CD8-positive, alpha-beta memory T cell (primary cell): ENCODE data around the gene CCDC178. TPM values are rescaled to one million over a fixed set of nuclear protein-coding genes. Genes with fewer than 3 reads are reported as not detected.
"Not testable (repeated sequence)": the region's sequence is repeated elsewhere in the genome, so short reads cannot be mapped to it uniquely, and the experiment has no call there.

Source experiments
- CTCF ChIA-PET: fragments of 350-600 bp; sonication (Branson Sonifier 250); formaldehyde crosslinking; loops from one replicate; lab custom pipeline; 2021; ENCODE audit warnings: antibody characterized with exemption; lab: Charles Lee
- POLR2A ChIA-PET: fragments of 350-600 bp; sonication (Branson Sonifier 250); formaldehyde crosslinking; loops from one replicate; lab custom pipeline; 2021; ENCODE audit warnings: antibody characterized with exemption; lab: Charles Lee
- DNase-seq, 5 donors: peaks; one replicate each; pipeline versions ENCODE4 v3.0.0 to v3.0.0-alpha.2; 2020 to 2022; ENCODE audit warnings: mixed read lengths in 1 of 5
- H3K27ac ChIP-seq: one replicate; pipeline ENCODE4 v1.7.0; 2013; ENCODE audit warnings: low read depth, mild to moderate bottlenecking, low read length, moderate library complexity
- H3K27me3 ChIP-seq: 2 replicates; pipeline ENCODE4 v1.7.0; 2013; ENCODE audit warnings: low read length, mild to moderate bottlenecking; ENCODE audit not compliant: insufficient read depth, poor library complexity, severe bottlenecking
- H3K36me3 ChIP-seq: 2 replicates; pipeline ENCODE4 v1.7.0; 2013; ENCODE audit warnings: mild to moderate bottlenecking, low read length, moderate library complexity; ENCODE audit not compliant: insufficient read depth
- H3K4me1 ChIP-seq: 2 replicates; pipeline ENCODE4 v1.7.0; 2013; ENCODE audit warnings: mild to moderate bottlenecking, low read length, moderate library complexity; ENCODE audit not compliant: insufficient read depth
- H3K4me3 ChIP-seq: 2 replicates; pipeline ENCODE4 v1.7.0; 2013; ENCODE audit warnings: mild to moderate bottlenecking, low read length
- H3K9me3 ChIP-seq: 2 replicates; pipeline ENCODE4 v1.7.0; 2013; ENCODE audit warnings: mild to moderate bottlenecking, low read length
- H3K27ac Mint-ChIP-seq, 8 donors: one replicate each; pipeline ENCODE4 v1.8.0; 2020 to 2021; ENCODE audit warnings: mixed read lengths in 8 of 8, mild to moderate bottlenecking in 6 of 8, inconsistent platforms in 3 of 8, moderate library complexity in 3 of 8
- H3K27me3 Mint-ChIP-seq, 2 donors: one replicate each; pipeline ENCODE4 v1.8.0; 2020 to 2021; ENCODE audit warnings: mixed read lengths in 2 of 2, mild to moderate bottlenecking in 1 of 2, moderate library complexity in 1 of 2
- H3K36me3 Mint-ChIP-seq, 3 donors: one replicate each; pipeline ENCODE4 v1.8.0; 2020 to 2021; ENCODE audit warnings: mixed read lengths in 3 of 3, inconsistent platforms in 1 of 3, mild to moderate bottlenecking in 1 of 3
- H3K4me1 Mint-ChIP-seq, 3 donors: one replicate each; pipeline ENCODE4 v1.8.0; 2020 to 2021; ENCODE audit warnings: mixed read lengths in 3 of 3, inconsistent platforms in 1 of 3, mild to moderate bottlenecking in 1 of 3
- H3K4me3 Mint-ChIP-seq, 7 donors: one replicate each; pipeline ENCODE4 v1.8.0; 2020 to 2021; ENCODE audit warnings: mixed read lengths in 7 of 7, mild to moderate bottlenecking in 6 of 7, moderate library complexity in 4 of 7, inconsistent platforms in 2 of 7
- H3K9me3 Mint-ChIP-seq, 5 donors: one replicate each; pipeline ENCODE4 v1.8.0; 2020 to 2022; ENCODE audit warnings: mixed read lengths in 5 of 5, mild to moderate bottlenecking in 3 of 5, moderate library complexity in 2 of 5, inconsistent platforms in 1 of 5
- polyA plus RNA-seq: library from polyadenylated mRNA; unstranded; fragments of 300-500 nt; fragmentation: Illumina TruSeq; gene quantifications from one replicate; pipeline ENCODE4 v1.2.3, GENCODE V29; 2021
- total RNA-seq, 2 experiments: library from RNA; stranded (reverse); gene quantifications; one replicate each; pipeline ENCODE4 v1.2.3, GENCODE V29; 2021

The CCDC178 gene
- total and polyA plus RNA-seq, 3 experiments from 2014 or later = not detected

DNA sequence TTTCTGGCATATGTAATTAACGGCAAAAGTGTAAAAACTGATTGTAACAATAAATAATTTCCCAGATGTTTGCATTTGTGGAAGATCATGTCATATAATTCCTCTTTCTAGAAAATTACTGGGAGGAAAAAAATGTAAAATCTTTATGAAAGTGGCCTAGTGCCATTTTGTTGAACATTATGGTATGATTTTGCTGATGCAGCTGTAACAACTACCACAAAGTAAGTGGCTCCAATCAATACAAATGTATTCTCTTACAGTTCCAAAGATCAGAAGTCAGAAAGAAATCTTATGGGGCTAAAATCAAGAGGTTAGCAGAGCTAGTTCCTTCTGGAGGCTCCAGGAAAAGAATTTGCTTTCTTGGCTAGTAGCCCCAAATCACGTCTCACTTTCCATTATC is 281.4 kb downstream of the CCDC178 start:
- H3K27me3 Mint-ChIP-seq = no peaks in the 10 kb centered on the region
- Histone ChIP-seq H3K4me3 (no peak overlapping the region), H3K36me3 (no peaks in the 10 kb centered on the region), H3K27me3 (no peaks in the 10 kb centered on the region), H3K4me1 (no peaks in the 10 kb centered on the region), H3K27ac (no peak overlapping the region), H3K9me3 (no peaks in the 10 kb centered on the region)
- no peak overlapping the region for H3K27ac Mint-ChIP-seq
- ChIA-PET CTCF (no interaction called here), POLR2A (no interaction called here)
- no peak for DNase-seq
- H3K4me1 Mint-ChIP-seq = no peaks in the 10 kb centered on the region
- H3K9me3 Mint-ChIP-seq = peaks cover 4 to 17% (median 14%) of the 10 kb centered on the region in 5 donors
- H3K4me3 Mint-ChIP-seq = no peak overlapping the region
- H3K36me3 Mint-ChIP-seq = peaks cover 0 to 3% (median 0%) of the 10 kb centered on the region in 3 donors

GRCh38 chr18:33157893-33158292 is 282.6 kb downstream of the CCDC178 start:
- Mint-ChIP-seq H3K36me3 (peaks cover 0 to 3% (median 0%) of the 10 kb centered on the region in 3 donors), H3K27ac (no peak overlapping the region), H3K9me3 (peaks cover 2 to 21% (median 14%) of the 10 kb centered on the region in 5 donors), H3K27me3 (no peaks in the 10 kb centered on the region), H3K4me1 (no peaks in the 10 kb centered on the region), H3K4me3 (no peak overlapping the region)
- Histone ChIP-seq H3K4me1 (no peaks in the 10 kb centered on the region), H3K27me3 (no peaks in the 10 kb centered on the region), H3K4me3 (no peak overlapping the region), H3K36me3 (no peaks in the 10 kb centered on the region), H3K27ac (no peak overlapping the region), H3K9me3 (no peaks in the 10 kb centered on the region)
- no peak for DNase-seq
- ChIA-PET CTCF (no interaction called here), POLR2A (no interaction called here)

DNA sequence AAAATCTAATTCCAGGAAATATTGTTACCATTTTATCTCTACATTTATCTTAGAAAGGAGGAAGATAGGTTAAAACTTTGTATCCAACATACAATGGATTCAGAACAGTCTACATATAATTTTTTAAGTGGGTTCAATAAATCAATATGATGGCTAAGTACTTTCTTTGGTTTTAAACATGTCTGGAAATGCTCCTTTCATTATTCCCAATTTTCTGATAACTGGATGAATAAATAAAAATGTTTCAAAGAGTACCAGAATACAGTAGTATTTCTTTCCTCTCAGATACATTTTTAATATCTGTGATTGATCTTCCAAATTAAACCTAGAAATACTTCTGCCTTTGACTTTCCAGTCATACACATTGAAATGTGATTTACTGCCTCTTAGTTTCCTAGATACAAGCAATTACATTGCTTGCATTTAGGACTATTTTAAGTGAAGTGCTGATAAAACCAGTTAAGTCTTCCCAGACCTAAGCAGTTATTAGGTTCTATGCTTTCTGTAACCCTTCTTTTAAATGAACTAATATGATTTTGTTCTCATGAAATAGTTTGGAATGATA is 283.5 kb downstream of the CCDC178 start:
- POLR2A ChIA-PET = no interaction called here
- H3K27ac Mint-ChIP-seq = no peak overlapping the region
- Histone ChIP-seq H3K4me1 (no peaks in the 10 kb centered on the region), H3K27me3 (no peaks in the 10 kb centered on the region), H3K27ac (no peak overlapping the region), H3K36me3 (no peaks in the 10 kb centered on the region), H3K4me3 (no peak overlapping the region), H3K9me3 (no peaks in the 10 kb centered on the region)
- H3K4me3 Mint-ChIP-seq = no peak overlapping the region
- peaks cover 1 to 23% (median 9%) of the 10 kb centered on the region in 5 donors for H3K9me3 Mint-ChIP-seq
- no peak for DNase-seq
- H3K36me3 Mint-ChIP-seq = peaks cover 0 to 3% (median 0%) of the 10 kb centered on the region in 3 donors
- H3K27me3 Mint-ChIP-seq = no peaks in the 10 kb centered on the region
- no peaks in the 10 kb centered on the region for H3K4me1 Mint-ChIP-seq
- CTCF ChIA-PET = no interaction called here

DNA sequence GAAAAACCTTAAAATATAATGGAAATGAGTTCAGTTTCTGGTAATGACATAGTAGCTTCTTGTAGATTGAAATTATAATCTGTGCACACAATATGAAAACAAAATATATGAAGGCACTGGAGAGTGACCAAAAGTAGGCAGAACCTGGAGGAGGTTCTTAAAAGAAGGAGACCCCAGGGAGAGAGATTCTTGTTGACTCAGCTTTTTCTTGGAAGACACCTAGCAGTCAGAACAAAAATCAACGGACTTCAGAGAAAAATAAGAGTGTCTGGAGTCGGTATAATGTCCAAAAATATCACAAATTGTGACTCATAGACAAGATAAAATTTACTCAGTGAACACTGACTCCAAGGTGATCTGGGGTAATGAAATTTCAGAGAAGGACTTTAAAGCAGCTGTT is 286.5 kb downstream of the CCDC178 start:
- Mint-ChIP-seq H3K4me3 (no peak overlapping the region), H3K36me3 (peaks cover 0 to 3% (median 0%) of the 10 kb centered on the region in 3 donors), H3K4me1 (no peaks in the 10 kb centered on the region), H3K27ac (no peak overlapping the region), H3K9me3 (peaks cover 0 to 23% (median 14%) of the 10 kb centered on the region in 5 donors), H3K27me3 (no peaks in the 10 kb centered on the region)
- H3K9me3 ChIP-seq = no peaks in the 10 kb centered on the region
- ChIA-PET POLR2A (no interaction called here), CTCF (no interaction called here)
- H3K27ac ChIP-seq = no peak overlapping the region
- no peaks in the 10 kb centered on the region for H3K4me1 ChIP-seq
- H3K4me3 ChIP-seq = no peak overlapping the region
- no peaks in the 10 kb centered on the region for H3K36me3 ChIP-seq
- DNase-seq = no peak
- no peaks in the 10 kb centered on the region for H3K27me3 ChIP-seq

- Mint-ChIP-seq H3K4me3 (no peak overlapping the region), H3K9me3 (peaks cover 0 to 23% (median 14%) of the 10 kb centered on the region in 5 donors), H3K27me3 (no peaks in the 10 kb centered on the region), H3K36me3 (peaks cover 0 to 3% (median 0%) of the 10 kb centered on the region in 3 donors), H3K4me1 (no peaks in the 10 kb centered on the region), H3K27ac (no peak overlapping the region)
- Histone ChIP-seq H3K27me3 (no peaks in the 10 kb centered on the region), H3K4me1 (no peaks in the 10 kb centered on the region), H3K36me3 (no peaks in the 10 kb centered on the region), H3K9me3 (no peaks in the 10 kb centered on the region), H3K4me3 (no peak overlapping the region), H3K27ac (no peak overlapping the region)
- DNase-seq = no peak
- ChIA-PET CTCF (no interaction called here), POLR2A (no interaction called here)
These were observed 288.1 kb downstream of the CCDC178 start for GRCh38 chr18:33152376-33152775.

DNA sequence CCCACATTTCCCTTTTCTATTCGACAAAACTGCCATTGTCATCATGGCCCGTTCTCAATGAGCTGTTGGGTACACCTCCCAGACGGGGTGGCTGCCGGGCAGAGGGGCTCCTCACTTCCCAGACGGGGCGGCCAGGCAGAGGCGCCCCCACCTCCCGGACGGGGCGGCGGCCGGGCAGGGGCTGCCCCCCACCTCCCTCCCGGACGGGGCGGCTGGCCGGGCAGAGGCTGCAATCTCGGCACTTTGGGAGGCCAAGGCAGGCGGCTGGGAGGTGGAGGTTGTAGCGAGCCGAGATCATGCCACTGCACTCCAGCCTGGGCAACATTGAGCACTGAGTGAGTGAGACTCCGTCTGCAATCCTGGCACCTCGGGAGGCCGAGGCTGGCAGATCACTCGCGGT is 292.7 kb downstream of the CCDC178 start:
- H3K9me3 ChIP-seq, H3K36me3 ChIP-seq, H3K4me3 Mint-ChIP-seq, H3K27ac ChIP-seq, CTCF ChIA-PET, H3K27me3 Mint-ChIP-seq, H3K27ac Mint-ChIP-seq, DNase-seq, POLR2A ChIA-PET, H3K4me1 ChIP-seq, H3K36me3 Mint-ChIP-seq, H3K27me3 ChIP-seq, H3K4me3 ChIP-seq, H3K4me1 Mint-ChIP-seq: not testable (repeated sequence)
- peaks cover 8 to 32% (median 12%) of the 10 kb centered on the region in 5 donors for H3K9me3 Mint-ChIP-seq

DNA sequence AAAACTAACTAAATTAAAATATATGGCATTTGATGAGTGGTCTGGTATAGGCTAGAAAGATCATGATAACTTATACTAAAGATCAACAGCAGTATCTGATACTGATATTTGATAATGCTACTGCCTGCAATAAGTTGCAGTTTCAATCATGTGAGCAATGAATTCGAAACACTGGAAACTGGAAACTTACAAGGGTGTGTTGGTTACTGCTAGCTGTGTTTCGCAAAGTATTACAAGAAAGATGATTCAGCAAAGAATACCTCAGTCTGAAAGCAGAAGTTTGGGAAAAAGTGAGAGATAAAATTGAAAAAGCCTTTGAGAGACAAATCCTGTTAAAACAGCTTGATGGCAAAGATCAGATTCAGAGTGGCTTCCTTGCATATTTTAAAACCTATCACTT is 294.5 kb downstream of the CCDC178 start:
- Histone ChIP-seq H3K27ac (no peak overlapping the region), H3K9me3 (no peaks in the 10 kb centered on the region), H3K4me3 (no peak overlapping the region), H3K36me3 (no peaks in the 10 kb centered on the region), H3K27me3 (no peaks in the 10 kb centered on the region), H3K4me1 (no peaks in the 10 kb centered on the region)
- no peak overlapping the region for H3K27ac Mint-ChIP-seq
- POLR2A ChIA-PET = no interaction called here
- no peaks in the 10 kb centered on the region for H3K4me1 Mint-ChIP-seq
- CTCF ChIA-PET = no interaction called here
- H3K36me3 Mint-ChIP-seq = no peaks in the 10 kb centered on the region
- H3K27me3 Mint-ChIP-seq = no peaks in the 10 kb centered on the region
- H3K4me3 Mint-ChIP-seq = no peak overlapping the region
- peaks cover 6 to 30% (median 12%) of the 10 kb centered on the region in 5 donors for H3K9me3 Mint-ChIP-seq
- DNase-seq = no peak

GRCh38 chr18:33135951-33136660 is 304.4 kb downstream of the CCDC178 start:
- POLR2A ChIA-PET = no interaction called here
- no peaks in the 10 kb centered on the region for H3K36me3 ChIP-seq
- H3K9me3 Mint-ChIP-seq = peaks cover 0 to 15% (median 11%) of the 10 kb centered on the region in 5 donors

More at GRCh38 chr18:33135951-33136660, 304.4 kb downstream of the CCDC178 start:
- Histone ChIP-seq H3K9me3 (no peaks in the 10 kb centered on the region), H3K27me3 (no peaks in the 10 kb centered on the region), H3K27ac (no peak overlapping the region), H3K4me3 (no peak overlapping the region), H3K4me1 (no peaks in the 10 kb centered on the region)
- Mint-ChIP-seq H3K4me1 (no peaks in the 10 kb centered on the region), H3K27me3 (peaks cover 0 to 2% of the 10 kb centered on the region in 2 donors), H3K4me3 (no peak overlapping the region), H3K27ac (no peak overlapping the region), H3K36me3 (no peaks in the 10 kb centered on the region)
- CTCF ChIA-PET = no interaction called here
- no peak for DNase-seq
